ENCODE results near the gene GLRX5.

- TF ChIP-seq CTCF (IDR thresholded peaks at IDR 0.05; ENCODE audit: low read length) (no peak), EZH2phosphoT487 (IDR thresholded peaks at IDR 0.05; ENCODE audit: low read length) (no peak)
Observed at GRCh38 chr14:95493503-95493902, 41.3 kb upstream of the GLRX5 start.

All from MM.1S (cell line).